ENCODE measurements around the gene SNRPA. TPM values are rescaled to one million over a fixed set of nuclear protein-coding genes. Genes with fewer than 3 reads are reported as not detected.
"Not testable (repeated sequence)": the region's sequence is repeated elsewhere in the genome, so short reads cannot be mapped to it uniquely, and the experiment has no call there.

SNRPA gene
- total RNA-seq, 1 experiment from 2014 or later = 64.1 TPM

- DNase-seq (ENCODE audit: low read depth) = no peak
These were observed 29.9 kb upstream of the SNRPA start for GRCh38 chr19:40721140-40721486.

- no peak for DNase-seq (ENCODE audit: low read depth)
These were observed 28.9 kb upstream of the SNRPA start for GRCh38 chr19:40721936-40722661.

- no peak for DNase-seq (ENCODE audit: low read depth)
These were observed 27.2 kb upstream of the SNRPA start for GRCh38 chr19:40723661-40724254.

GRCh38 chr19:40724315-40724714 lies 26.7 kb upstream of the SNRPA start:
- no peak for DNase-seq (ENCODE audit: low read depth)

- DNase-seq (ENCODE audit: low read depth) = no peak
These were observed 26.1 kb upstream of the SNRPA start for GRCh38 chr19:40724855-40725254.

- DNase-seq (ENCODE audit: low read depth) = no peak
These were observed 24.7 kb upstream of the SNRPA start for GRCh38 chr19:40726279-40726678.

- not testable (repeated sequence) for DNase-seq (ENCODE audit: low read depth)
These were observed 20.9 kb upstream of the SNRPA start for GRCh38 chr19:40730065-40730464.

GRCh38 chr19:40732304-40732703 lies 18.7 kb upstream of the SNRPA start:
- not testable (repeated sequence) for DNase-seq (ENCODE audit: low read depth)

GRCh38 chr19:40733149-40733548 lies 17.9 kb upstream of the SNRPA start:
- DNase-seq (ENCODE audit: low read depth) = no peak

- no peak for DNase-seq (ENCODE audit: low read depth)
These were observed 15.8 kb upstream of the SNRPA start for GRCh38 chr19:40735013-40735771.

GRCh38 chr19:40736661-40737060 lies 14.3 kb upstream of the SNRPA start:
- no peak for DNase-seq (ENCODE audit: low read depth)

- no peak for DNase-seq (ENCODE audit: low read depth)
These were observed 13.8 kb upstream of the SNRPA start for GRCh38 chr19:40737102-40737644.

- DNase-seq (ENCODE audit: low read depth) = no peak
These were observed 11.8 kb upstream of the SNRPA start for GRCh38 chr19:40739030-40739839.

- DNase-seq (ENCODE audit: low read depth) = no peak
These were observed 10.9 kb upstream of the SNRPA start for GRCh38 chr19:40739871-40740703.

GRCh38 chr19:40740747-40741146 lies 10.3 kb upstream of the SNRPA start:
- no peak for DNase-seq (ENCODE audit: low read depth)

GRCh38 chr19:40741527-40742390 lies 9.2 kb upstream of the SNRPA start:
- DNase-seq (ENCODE audit: low read depth) = no peak

- no peak for DNase-seq (ENCODE audit: low read depth)
These were observed 8.5 kb upstream of the SNRPA start for GRCh38 chr19:40742477-40742876.

GRCh38 chr19:40742886-40743285 lies 8.1 kb upstream of the SNRPA start:
- no peak for DNase-seq (ENCODE audit: low read depth)

- DNase-seq (ENCODE audit: low read depth) = no peak
These were observed 7.1 kb upstream of the SNRPA start for GRCh38 chr19:40743926-40744325.
